Cerebellar cortex (tissue), 1 donor: ENCODE measurements around the gene ADGRL1.
"Not testable (repeated sequence)": the region's sequence is repeated elsewhere in the genome, so short reads cannot be mapped to it uniquely, and the experiment has no call there.

Source experiments
- DNase-seq: peaks from one replicate; pipeline ENCODE4 v3.0.0-alpha.2; 2015; ENCODE audit warnings: low spot score

The ADGRL1 gene

DNA sequence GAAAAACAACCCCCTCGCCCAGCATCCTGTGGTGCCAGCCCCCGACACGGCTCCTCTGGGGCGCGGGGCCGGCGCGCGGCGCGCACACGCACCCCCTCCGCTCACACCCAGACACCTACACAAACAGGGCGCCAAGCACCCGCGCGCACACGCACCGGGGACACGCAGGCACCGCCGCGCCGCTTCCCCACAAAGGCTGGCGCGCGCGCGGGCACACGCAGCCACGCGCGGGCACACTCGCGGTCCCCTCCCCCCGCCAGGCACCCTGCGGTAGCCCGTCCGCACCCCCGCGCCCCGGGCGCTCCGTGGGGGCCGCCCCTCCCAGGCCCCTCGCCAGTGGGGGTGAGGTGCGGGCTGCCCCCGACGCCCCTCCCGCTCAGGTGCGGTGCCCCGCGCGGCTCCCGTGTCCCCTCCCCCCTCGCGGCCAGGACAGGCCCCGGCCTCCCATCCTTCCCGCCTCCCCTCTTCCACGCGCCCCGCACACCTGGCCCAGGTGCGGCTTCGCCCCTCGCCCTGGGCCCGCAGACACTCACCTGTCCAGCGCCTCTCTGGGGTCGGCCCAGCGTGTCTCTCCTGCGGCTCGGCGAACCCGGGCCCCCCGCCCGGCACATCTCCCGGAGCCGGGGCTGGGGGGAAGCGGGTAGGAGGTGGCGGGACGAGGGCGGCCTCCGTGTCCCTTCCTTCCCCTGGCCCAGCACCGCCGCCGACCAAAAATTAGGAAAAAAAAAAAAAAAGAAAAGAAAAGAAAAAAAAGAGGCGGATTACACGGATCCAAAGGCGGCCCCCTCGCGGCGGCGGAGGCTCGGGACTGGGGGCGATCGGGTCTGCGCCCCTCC lies at the start of gene ADGRL1:
Gene ADGRL1 (minus strand): TSS at position 718 of the 836 bp plus-strand sequence. CDS start 22,567 bp downstream, outside the sequence.
- not testable (repeated sequence) for DNase-seq

DNA sequence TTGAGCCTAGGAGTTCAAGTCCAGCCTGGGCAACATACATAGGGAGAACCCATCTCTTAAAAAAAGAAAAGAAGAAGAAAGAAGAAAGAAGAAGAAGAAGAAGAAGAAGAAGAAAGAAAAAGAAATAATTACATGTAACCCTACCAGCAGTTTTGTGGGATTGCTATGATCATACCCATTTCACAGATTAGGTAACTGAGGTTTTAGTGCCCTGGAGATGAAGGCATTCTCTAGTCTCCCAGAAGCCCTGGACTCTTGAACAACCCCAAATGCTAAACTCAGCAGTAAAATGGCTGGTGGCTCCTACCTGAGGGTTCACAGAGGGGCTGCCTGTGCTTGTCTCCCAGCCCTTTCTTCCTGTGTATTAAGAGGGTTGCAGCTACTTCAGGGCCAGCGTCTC lies 49.3 kb upstream of the ADGRL1 start:
- DNase-seq = not testable (repeated sequence)

DNA sequence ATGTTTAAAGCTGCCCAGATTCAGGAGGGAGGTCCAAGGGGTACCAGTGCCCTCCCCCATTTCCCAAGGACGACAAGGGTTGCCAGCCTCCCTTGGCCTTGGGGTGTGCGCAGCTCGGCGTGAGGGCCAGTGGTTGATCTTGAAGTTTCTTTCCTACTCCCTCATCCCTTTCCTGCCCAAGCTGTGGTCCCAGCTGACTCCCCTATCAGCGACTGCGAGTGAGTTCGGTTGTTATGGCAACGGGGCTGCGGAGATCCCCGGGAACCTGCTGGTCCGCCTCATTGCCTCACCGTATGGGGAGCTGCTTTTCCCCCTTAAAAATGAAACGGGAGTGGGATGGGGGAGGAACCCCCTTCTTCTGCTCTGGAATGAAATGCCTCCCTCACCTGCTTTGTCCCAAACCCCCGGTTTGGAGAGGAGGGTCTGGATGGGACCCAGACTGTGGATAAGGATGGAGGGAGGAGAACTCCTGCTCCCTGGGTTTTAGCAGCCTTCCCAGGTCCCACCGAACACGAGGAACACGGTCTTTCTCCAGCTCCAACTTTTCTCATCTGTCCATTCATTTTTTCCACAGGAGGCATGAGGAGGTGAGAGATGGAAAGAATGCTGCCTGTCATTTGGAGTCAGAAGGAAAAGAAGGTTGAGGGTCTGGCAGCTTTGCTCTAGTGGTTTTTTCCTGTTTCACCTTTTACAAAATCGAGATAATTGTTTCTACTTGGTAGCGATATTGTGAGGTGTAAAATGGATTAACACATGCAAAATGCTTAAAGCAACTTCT lies 48.0 kb upstream of the ADGRL1 start:
- peak; percentile 48 for DNase-seq

DNA sequence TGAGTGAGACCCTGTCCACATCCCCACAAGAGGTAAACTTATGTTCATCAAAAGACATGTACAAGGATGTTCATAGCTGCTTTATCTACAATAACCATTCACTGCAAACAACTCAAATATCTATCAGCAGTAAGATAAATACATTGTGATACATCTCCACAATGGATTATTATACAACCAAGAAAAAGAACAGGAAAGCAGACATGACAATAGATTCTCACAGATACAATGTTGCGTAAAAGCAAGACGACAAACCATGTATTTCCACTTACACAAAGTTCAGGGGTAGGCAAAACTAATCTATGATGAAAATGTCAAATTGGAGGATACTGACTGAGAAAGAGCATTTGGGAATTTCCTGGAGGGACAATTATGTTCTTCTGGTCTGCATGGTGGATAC lies 46.2 kb upstream of the ADGRL1 start:
- not testable (repeated sequence) for DNase-seq

DNA sequence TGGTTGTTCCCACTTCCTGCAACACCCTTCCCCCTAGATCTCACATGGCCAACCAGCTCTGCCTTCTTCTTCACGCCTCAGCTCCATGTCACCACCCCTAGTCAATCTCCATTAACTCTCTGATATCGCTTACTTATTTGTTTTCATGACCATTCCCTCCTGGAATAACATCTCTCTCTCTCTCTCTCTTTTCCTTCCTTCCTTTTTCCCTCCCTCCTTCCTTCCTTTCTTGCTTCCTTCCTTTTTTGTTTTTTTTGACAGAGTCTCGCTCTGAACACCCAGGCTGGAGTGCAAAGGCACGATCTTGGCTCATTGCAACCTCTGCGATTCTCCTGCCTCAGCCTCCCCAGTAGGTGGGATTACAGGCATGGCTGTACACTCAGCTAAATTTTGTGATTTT lies 44.9 kb upstream of the ADGRL1 start:
- DNase-seq = no peak

DNA sequence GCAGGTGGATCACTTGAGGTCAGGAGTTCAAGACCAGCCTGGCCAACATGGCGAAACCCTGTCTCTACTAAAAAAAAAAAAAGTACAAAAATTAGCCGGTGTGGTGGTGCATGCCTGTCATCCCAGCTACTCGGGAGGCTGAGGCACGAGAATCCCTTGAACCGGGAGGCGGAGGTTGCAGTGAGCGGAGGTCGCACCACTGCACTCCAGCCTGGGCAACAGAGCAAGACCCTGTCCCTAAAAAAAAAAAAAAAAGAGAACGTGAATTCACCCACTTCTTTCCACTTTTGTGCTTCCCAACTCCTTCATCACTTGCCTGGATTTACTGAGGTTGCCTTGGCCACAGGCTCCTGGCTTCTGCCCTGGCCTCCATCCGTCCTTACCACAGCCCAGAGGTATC lies 44.3 kb upstream of the ADGRL1 start:
- not testable (repeated sequence) for DNase-seq

DNA sequence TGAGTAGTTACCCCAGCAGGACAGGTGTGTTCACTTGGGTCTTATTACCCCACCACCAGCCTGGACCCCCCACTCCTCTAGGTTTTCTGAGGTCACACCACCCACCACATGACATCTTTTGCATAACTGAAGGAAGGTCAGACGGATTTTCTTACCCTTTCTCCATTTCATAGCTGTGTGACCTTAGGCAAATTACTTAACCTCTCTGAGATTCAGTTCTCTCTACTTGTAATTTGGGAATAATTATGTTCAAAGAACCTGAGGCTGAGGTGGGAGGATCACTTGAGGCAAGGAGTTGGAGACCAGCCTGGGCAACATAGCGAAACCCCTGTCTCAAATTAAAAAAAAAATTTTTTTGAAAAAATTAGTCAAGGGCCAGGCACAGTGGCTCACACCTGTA lies 43.9 kb upstream of the ADGRL1 start:
- DNase-seq = not testable (repeated sequence)

DNA sequence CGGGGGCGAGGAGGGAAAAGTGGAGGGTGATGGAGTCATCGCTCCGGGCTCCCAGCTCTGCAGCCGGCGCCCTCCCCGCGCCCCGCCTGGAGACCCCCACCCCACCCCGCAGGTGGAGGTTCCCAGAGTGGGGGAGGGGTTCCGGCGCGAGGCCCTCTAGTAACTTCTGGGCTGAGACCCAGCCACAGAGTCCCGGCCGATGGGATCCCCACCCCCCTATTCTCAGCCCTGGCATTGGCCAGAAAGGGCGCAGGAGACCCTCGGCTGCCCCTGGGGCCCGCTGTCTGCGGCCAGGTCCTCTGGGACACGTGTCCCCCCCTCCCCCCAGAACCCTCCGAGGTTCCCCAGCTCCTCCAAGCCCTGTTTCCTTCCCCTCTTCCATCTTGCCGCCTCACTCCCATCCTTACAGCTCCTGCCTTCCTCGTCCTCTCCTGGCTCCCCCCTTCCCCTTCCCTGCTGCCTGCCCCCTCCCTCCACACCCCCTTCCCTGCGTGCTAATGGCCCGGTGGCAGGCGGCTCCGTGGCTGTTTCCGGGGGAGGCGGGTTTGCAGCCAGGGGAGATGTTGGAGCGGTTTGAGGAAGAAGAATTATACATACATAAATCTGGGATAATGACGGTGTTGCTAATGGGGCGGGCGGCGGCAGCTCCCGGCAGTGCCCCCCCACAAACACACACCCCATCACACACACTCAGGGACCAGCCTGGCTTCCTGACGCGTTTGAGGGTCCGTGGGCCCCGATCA lies 43.2 kb upstream of the ADGRL1 start:
- peak; percentile 64 for DNase-seq

DNA sequence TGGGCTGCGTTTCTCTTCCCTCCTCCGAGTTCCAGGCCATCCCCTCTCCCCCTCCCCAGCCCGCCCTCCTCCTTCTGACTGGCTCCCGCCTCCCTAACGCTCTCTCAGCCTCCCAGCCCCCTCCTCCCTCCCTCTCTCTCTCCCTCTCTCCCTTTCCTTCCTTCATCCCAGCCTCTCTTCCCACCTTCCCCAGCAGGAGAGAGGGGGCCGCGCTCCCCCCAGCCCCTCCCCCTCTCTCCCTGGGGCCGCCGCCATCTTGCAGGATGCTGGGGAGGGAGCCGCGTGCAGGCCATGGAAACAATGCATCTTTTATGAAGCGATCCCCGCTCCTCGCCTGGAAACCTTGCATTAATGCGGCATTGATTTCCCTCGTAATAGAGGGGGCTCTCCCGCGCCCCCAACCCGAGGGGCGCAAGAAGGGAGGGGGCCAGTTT lies 42.6 kb upstream of the ADGRL1 start:
- peak; percentile 93 for DNase-seq

DNA sequence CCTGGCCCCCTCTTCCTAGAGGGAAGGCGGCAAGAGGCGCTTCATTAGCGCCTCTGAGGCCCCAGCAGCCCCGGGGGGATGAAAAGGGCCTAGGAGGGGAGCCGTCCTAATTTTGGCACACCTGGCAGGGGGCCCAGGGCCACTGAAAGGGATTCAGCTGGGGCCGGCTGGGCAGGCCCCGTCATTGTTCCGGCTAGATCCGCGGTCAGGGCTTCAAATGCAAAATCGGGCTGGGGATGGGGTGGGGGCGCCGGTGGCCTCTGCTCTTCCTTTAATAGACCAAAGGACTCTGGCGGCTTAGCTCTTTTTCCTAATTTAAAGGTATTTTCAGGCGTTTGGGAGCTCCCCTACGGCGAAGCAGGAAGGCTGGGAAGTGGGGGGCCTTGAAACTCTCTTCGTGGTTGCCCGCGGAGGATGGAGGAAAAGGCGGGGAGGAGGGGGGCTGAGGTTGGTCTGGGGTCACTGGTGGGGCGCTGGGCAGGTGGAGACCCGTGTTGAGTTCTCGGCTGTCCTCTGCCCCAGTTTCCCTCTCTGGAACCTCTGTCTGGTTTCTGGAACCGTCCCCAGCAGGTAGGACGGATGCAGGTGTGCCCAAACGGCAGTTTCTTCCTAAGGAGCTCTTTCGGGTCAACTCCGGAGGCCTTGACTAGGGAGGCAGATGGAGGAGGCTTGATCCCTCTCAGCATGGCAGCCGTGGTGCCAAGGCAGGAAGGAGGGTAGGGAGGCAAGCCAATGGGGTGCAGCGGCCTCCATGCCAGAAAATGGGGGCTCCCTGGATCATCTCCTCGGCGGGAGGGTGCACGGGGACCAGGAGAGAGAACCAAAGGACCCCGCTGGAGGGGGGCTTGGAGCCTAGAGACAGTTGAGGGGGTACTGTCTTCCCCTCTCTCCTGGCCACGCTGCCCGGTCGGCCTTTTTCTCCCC lies 41.8 kb upstream of the ADGRL1 start:
- peak; percentile 55 for DNase-seq

DNA sequence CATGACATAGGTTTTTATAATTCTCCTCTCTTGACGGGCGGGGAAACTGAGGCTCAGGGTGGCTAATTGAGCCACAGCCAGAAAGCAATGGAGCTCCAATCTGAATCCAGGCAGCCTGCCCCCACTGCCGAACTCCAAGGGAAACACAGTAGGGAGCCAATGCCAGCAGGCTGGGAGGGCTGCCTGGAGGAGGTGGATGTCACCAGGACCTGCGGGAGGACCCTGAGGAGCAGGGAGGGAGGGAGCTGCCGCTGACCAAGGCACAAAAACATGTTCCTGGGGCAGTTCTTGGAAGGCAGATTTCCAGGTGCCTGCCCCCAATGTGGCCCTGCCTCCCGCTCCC lies 41.2 kb upstream of the ADGRL1 start:
- DNase-seq = not testable (repeated sequence)

DNA sequence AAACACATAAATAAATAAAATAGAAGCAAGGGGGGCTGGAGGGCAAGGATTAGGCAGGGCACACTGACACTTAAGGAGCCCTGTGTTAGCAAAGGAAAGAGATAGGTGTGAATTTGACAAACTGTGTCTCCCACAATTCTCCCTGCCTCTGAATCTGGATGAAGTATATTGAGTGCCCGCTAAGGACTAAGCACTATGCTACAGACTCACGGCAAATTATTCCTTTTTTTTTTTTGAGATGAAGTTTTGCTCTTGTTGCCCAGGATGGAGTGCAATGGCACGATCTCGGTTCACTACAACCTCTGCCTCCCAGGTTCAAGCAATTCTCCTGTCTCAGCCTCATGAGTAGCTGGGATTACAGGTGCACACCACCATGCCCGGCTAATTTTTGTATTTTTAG lies 38.4 kb upstream of the ADGRL1 start:
- DNase-seq = not testable (repeated sequence)

DNA sequence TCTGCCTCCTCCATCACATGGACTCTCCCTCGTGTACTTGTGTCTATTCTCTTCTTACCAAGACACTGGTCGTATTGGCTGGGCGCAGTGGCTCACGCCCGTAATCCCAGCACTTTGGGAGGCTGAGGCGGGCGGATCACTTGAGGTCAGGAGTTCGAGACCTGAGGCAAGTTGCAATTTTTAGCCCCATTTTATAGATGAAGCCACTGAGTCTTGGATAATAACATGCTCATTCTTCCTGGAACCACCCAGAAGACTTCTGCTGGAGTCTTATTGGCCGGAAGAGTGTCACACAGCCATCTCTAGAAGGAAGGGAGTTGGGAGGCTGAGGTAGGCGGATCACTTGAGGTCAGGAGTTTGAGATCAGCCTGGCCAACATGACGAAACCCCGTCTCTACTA lies 37.7 kb upstream of the ADGRL1 start:
- not testable (repeated sequence) for DNase-seq

DNA sequence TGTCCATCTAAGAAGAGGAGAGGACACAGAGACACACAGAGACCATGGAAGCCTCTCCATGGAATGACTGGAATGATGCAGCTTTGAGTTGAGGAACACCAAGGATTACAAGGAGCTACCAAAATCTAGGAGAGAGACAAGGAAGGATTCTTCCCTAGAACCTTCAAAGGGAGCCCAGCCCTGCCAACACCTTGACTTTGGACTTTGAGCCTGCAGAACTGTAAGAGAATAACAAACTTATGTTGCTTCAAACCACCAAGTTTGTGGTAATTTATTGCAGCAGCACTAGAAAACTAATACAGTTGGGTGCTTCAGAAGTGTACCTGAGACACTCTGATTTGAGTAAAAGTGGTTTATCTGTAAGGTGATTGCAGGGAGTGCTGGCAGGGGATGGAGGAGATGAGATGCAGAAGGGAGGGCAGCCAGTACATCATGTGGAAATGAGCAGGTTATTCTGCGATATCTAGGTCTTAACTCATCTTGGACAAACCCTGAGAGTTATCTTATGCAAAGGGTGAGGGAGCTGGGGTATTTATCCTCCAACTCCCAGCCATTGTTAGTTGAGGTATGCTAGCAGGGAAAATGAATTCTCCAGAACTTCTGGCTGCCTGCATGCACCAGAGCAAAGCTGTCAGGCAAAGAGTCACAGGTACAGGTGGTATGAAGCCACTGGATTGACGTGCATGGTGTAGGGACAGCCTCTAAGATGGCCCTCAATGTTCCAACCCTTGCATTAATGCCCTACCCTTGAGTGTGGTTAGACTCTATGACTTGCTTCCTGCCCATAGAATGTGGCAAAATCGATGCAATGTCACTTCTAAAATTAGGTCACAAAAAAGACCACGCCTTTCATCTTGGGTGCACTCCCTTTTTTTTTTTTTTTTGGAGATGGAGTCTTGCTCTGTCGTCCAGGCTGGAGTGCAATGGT lies 31.3 kb upstream of the ADGRL1 start:
- no peak for DNase-seq

DNA sequence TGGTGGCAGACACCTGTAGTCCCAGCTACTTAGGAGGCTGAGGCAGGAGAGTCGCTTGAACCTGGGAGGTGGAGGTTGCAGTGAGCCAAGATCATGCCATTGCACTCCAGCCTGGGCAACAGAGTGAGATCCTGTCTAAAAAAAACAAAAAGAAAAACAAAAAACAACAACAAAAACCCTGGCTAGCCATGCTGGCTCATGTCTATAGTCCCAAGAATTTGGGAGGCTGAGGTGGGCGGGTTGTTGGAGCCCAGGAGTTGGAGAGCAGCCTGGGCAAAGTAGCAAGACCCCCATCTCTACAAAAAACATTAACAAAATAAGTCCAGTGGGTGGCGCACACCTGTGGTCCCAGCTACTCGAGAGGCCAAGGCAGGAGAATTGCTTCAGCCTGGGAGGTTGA lies 27.0 kb upstream of the ADGRL1 start:
- not testable (repeated sequence) for DNase-seq

DNA sequence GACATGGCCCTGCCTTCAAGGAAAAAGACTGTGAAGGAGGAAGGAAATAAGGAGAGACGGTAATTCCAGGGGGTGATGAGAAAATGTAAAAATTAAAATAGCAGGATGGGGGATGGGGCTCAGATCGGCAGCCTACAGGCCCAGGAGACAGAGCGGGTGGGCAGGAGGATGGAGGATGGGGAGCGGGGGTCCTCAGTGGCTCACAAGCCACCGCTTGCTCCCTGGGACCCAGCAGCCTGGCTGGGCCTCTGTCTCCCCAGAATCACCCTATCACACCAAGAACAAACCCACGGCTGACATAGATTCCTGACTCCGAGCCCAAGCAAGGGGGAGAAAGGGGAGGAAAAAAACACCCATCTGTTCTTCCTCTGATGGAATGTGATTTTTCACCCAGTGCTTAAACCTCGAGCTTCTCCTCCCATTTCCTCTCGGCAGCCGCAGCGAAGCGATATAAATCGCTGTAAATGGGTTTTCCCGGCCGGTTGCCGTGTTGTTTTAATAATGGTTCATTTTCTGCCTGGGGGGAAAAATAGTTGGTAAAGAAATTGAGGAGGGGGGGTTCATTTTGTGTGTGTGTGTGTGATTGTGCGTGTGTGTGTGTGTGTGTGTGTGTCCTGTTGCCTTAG lies 22.6 kb upstream of the ADGRL1 start:
- not testable (repeated sequence) for DNase-seq

DNA sequence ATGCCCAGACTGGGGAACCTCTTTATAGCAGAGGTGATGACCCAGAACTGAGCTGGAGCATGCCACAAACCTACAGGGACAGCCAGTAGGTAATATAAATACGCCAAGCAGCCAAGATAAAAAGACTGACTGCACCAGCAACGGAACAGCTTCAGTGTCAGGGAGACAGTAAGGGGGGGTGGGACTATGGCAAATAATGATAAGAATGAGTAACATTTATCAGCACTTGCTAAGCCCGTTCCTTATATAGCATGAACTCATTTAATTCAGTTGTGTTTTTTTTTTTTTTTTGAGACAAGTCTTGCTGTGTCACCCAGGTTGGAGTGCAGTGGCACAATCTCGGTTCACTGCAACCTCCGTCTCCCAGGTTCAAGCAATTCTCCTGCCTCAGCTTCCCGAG lies 20.5 kb upstream of the ADGRL1 start:
- not testable (repeated sequence) for DNase-seq

DNA sequence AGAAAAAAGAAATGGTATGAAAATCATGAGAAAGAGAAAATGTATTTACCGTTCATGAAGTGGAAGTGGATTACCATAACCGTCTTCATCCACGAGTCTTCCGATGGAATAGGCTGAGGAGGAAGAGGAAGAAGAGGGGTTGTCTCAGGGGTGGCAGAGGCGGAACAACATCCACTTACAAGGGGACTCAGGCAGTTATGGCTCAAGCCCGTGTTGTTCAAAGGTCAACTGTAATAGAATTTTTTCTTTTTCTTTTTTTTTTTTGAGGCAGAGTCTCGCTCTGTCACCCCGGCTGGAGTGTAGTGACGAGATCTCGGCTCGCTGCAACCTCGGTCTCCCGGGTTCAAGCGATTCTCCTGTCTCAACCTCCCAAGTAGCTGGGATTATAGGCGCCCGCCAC lies 16.9 kb upstream of the ADGRL1 start:
- DNase-seq = no peak

DNA sequence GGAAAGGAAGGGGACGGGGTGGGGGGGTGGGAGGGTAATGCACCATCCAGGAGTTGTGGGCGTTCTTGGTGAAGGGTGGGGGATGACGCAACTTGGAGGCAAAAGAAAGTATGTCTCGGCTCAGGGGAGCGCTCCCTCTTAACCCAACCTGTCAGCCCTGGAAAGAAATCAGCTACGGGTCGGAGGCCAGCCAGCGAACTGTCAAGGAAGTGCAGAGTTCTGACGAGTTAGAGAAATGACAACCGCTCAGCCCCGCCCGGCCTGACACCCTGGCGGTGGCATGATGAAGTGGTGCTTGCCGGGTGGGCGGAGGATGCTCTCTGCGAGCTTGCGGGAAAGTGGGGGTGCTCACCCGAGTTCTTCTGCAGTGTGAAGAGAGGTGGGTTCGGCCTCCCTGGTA lies 15.4 kb upstream of the ADGRL1 start:
- DNase-seq = not testable (repeated sequence)
